ENCODE measurements around the gene PTPN9. TPM values are rescaled to one million over a fixed set of nuclear protein-coding genes. Genes with fewer than 3 reads are reported as not detected.
A peak's percentile ranks its signal among the peaks of the same experiment; 100 is the strongest.

PTPN9 gene
- total and polyA plus RNA-seq, 10 of the 15 experiments (the other 5 are each of a cell fraction or from before 2014, with no cell fraction given) = 7.8 to 29.1 (median 18.5) TPM

- TF ChIP-seq CEBPZ (IDR thresholded peaks at IDR 0.05; ENCODE audit: low read depth, low read length) = no peak
- TF ChIP-seq YBX1 (IDR thresholded peaks at IDR 0.05) = no peak
- no peak for TF ChIP-seq RUNX3 (IDR thresholded peaks at IDR 0.05; ENCODE audit: low read length)
- no peak for TF ChIP-seq FOXK2 (IDR thresholded peaks at IDR 0.05)
- TF ChIP-seq GATAD2B (conservative IDR thresholded peaks at IDR 0.05; ENCODE audit: low read depth) = no peak
- no peak for TF ChIP-seq STAT1 (conservative IDR thresholded peaks at IDR 0.05)
These were observed 45.2 kb downstream of the PTPN9 start (continued) for GRCh38 chr15:75533945-75534344.

- intact Hi-C loops (cut with micrococcal nuclease; ENCODE audit: unreplicated experiment) (no loop called here), in situ Hi-C loops (cut with MboI) (no loop called here)
- Histone ChIP-seq H3K4me3 (no peak overlapping the region), H3K9ac (ENCODE audit: control insufficient read depth, insufficient read depth, low read length) (no peak overlapping the region), H3K79me2 (ENCODE audit: control insufficient read depth, insufficient read depth, low read length) (no peaks in the 10 kb centered on the region), H4K20me1 (ENCODE audit: control insufficient read depth, insufficient read depth) (no peaks in the 10 kb centered on the region), H3K36me3 (ENCODE audit: control insufficient read depth in 2 of 2, insufficient read depth in 2 of 2, low read length in 1 of 2) (no peaks in the 10 kb centered on the region), H3K9me3 (replicated peaks; ENCODE audit: control insufficient read depth, insufficient read depth, low read length) (no peaks in the 10 kb centered on the region), H3K27me3 (replicated peaks in 1 of 2; ENCODE audit: control insufficient read depth in 2 of 2, insufficient read depth in 2 of 2, low read length in 1 of 2) (no peaks in the 10 kb centered on the region), H3K4me1 (ENCODE audit: control insufficient read depth, insufficient read depth, low read length) (no peaks in the 10 kb centered on the region), H2AFZ (ENCODE audit: control insufficient read depth, low read depth, low read length) (no peak overlapping the region), H3K27ac (ENCODE audit: control insufficient read depth, insufficient read depth) (no peak overlapping the region), H3K4me2 (ENCODE audit: control insufficient read depth, insufficient read depth) (no peak overlapping the region)
- BruUV-seq (replicated peaks) = no TSS peak
- ChIA-PET POLR2A (no interaction called here), RAD21 (ENCODE audit: unreplicated experiment) (interaction anchor here (0.9 kb wide), 1 partner anchor 11 kb away, joined by 3 read pairs; no protein-coding TSS in a partner anchor), CTCF (interaction anchor here (0.6 to 1.6 kb wide), 3 partner anchors 79 to 111 kb away, joined by 3 to 7 read pairs (median 5); no protein-coding TSS in a partner anchor), SMC1A (ENCODE audit: uncharacterized antibody, unreplicated experiment) (interaction anchor here (0.6 to 1.2 kb wide), 2 partner anchors 58 to 278 kb away, joined by 4 to 5 read pairs; no protein-coding TSS in a partner anchor)
- FAIRE-seq = no peak
- DNase-seq (ENCODE audit: low read depth, low spot score) = no peak
- peak; percentile 56 for ATAC-seq
- WGBS (ENCODE audit: insufficient coverage, insufficient replicate concordance, low lambda C conversion rate, missing lambda C conversion rate) = 100% methylated on average over 1 of the region's 1 CpG
- TF ChIP-seq RAD21 (IDR thresholded peaks at IDR 0.05; ENCODE audit: insufficient read depth, low read depth, low read length) (0 out of 2 replicates have a peak, but pooled peaks have one; percentile 1), PKNOX1 (IDR thresholded peaks at IDR 0.05) (no peak), SMC3 (IDR thresholded peaks at IDR 0.05; ENCODE audit: borderline replicate concordance, low read length) (no peak), CTCF (IDR thresholded peaks at IDR 0.05 in 2 of 3, conservative IDR thresholded peaks at IDR 0.05 in 1 of 3; ENCODE audit: control insufficient read depth in 2 of 3, extremely low read depth in 1 of 3, insufficient read depth in 1 of 3, low read depth in 3 of 3, low read length in 3 of 3) (peak; percentile 7 to 35 (median 30); a peak in 3 of 6 replicates), E2F4 (IDR thresholded peaks at IDR 0.05; ENCODE audit: low read depth, low read length) (no peak), EZH2 (IDR thresholded peaks at IDR 0.05; ENCODE audit: borderline replicate concordance, control insufficient read depth, low read depth, low read length) (no peak)
These were observed 46.5 kb downstream of the PTPN9 start for GRCh38 chr15:75532413-75533250.
